NCI-H187 treated with DMSO at 0.1 percent for 48 hours (cell line): ENCODE measurements around the gene PFKP.

Experiments
- DNase-seq: peaks from one replicate; lab custom pipeline; 2025; lab: John Stamatoyannopoulos, UW

PFKP gene

DNA sequence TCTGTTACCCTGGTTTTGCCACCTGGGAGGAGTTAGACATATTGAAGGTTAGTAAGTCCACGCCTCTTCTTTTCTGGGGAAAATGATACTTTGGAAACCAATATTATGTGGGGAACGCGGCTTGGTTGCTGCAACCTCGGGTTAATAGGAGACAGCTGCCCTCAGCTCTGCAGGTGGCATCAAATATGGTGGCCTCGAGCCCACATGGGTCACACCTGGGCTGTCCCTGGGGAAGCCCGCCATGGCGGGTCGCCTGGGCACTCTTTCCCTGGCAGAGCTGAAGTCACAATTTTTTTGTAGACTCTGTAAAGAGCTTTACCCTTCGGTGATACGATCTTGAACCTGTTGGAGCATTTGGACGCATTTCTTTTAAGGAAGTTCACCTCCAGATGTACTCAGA, 2.5 kb downstream of the PFKP start:
- no peak for DNase-seq

DNA sequence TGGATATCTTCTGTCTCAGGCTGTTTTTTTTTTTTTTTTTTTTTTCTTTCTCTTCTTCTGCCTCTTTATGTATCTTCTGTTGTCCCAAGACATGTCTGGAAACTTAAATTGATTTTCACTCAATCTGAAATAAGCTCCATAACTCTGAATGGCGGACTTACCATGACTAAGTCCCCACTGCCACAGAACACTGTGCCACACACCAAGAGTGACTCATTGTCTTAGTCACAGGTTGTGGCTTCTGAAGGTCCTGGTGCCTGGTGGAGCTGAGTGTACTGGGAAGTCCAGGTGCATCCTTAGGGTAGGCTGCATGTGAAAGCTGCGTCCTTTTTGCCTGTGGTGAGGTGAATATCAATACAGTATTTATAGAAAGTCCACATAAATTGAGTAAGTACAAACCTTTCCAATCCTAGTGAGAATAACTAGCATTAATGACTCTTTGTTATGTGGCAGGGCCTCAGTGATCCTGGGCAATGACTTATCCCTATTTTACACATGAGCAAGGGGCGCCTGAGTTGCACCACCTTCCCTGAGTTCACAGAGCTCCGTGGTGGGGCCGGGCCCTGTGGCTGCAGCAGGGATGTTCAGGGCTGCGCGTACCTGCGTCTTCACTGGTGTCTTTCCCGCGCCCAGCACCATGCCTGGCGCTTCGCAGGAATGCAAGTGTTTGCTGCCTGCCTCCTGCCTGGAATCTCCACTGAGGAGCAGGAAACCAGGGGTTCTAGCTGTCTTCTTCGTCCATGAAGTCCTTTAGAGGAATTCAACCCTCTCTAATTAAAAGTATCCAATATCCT, 4.3 kb downstream of the PFKP start:
- no peak for DNase-seq

DNA sequence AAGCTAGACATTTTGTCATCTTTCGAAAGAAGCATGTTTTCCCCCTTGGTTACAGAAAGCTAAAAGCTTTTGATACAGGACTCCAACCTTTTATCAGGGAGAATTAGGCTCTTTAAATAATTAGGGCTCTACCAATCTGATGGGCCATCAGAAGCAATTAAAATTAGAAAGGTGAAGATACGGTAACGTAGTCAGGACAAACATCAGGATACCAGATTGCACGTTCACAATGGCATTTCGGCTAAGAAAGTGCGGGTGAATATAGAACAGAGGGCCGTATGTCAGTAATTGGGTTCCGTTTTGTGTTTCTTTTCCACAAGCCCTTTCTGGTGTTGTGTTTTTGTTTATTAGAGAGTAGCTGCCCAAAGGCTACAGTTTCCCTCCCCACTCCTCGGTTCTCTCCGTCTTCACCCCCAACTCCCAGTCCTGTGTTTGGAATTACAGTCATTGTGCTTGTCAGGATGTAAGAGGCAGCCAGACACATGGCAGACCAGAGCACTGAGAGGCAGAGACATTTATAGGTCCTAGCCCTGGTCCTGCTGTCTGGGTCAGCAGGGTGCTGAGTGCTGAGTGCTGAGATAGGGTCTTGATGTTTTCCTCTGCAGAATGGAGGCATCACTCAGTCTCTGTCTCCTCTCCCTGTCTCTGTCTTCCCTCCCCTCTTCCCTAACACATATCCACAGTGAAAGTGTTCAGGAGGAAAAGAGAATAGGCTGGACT, 5.5 kb downstream of the PFKP start:
- DNase-seq: no peak

DNA sequence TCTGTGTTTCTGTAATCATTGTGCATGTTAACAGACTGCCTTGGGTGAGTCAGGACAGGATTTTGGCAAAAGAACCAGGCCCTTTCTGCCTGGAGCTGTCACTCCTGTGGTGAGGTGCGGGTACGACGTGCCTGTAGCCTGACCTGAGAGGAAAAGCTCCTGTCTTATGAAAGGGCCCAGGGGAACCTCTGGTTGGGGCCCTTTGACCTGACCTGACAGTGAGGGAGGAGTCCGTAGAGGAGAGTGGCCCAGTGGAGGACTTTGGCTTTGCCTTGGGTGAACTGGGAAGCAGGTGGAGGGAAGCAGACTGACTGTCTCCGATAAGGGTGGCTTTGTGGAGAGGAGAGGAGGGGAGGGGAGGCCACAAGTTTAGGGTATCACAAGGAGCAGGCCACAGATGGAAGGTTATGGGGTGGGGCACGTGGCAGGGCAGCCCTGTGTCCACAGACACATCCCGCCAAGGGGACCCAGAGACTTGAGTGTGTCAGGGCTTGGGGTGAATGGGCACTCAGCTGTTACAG, 6.9 kb downstream of the PFKP start:
- DNase-seq: no peak

DNA sequence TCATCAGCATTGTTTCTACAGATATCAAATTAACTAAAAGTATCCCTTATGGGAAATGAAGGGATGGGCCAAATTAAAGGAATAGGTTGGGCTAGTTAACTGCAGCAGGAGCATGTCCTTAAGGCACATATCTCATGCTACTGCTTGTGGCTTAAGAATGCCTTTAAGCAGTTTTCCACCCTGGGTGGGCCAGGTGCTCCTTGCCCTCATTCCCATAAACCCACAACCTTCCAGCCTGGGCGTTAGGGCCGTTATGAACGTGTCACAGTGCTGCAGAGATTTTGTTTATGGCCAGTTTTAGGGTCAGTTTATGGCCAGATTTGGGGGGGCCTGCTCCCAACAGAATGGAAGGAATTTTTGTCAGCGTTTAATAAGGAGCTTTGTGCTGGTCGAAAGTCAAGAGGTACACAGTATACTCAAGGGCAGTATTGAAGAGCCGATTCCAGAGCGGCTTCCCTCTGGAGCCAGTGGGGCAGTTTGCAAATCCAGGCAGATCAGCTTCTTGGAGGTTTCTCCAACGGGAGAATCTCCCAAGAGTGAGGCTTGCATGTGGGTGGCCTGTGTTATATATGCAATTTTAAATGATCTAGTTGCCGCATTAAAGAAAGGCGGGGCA, 7.7 kb downstream of the PFKP start:
- DNase-seq: no peak

DNA sequence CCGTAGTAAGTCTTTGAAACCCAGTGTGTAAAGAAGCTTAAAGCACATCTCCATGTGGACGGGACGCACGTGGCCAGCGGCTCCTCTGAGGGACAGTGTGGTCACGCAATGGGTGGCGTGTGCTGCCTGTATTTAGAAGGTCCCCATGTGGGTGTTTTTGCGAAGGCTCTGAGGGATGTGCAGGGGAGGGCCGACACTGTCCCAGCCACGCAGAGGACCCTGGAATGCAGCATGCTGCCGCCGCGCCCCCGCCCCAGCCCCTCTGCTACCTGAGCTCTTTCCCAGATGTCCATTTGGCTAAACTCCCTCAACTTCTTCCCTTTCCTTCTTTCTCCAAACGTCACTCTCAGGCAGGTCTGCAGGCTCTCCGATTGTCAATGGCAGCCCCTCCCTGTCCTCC, 8.8 kb downstream of the PFKP start:
- DNase-seq: no peak

DNA sequence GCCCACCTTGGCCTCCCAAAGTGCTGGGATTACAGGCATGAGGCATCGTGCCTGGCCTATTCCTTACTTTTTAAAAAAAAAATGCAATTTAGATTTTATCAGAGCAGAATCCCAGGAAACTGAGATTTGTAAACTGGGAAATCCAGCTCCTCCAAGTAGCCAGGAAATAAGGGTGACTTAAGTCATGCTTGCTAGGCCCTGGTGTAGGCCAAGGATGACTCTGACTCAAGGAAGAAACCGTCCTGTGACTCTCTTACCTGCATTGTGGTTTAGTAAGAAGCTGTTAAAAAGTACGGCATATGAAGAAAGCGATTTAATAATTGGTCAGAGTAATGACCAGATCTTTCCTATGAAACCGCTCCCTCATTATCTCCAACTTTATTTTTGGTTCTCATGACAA, 10.2 kb downstream of the PFKP start:
- no peak for DNase-seq

DNA sequence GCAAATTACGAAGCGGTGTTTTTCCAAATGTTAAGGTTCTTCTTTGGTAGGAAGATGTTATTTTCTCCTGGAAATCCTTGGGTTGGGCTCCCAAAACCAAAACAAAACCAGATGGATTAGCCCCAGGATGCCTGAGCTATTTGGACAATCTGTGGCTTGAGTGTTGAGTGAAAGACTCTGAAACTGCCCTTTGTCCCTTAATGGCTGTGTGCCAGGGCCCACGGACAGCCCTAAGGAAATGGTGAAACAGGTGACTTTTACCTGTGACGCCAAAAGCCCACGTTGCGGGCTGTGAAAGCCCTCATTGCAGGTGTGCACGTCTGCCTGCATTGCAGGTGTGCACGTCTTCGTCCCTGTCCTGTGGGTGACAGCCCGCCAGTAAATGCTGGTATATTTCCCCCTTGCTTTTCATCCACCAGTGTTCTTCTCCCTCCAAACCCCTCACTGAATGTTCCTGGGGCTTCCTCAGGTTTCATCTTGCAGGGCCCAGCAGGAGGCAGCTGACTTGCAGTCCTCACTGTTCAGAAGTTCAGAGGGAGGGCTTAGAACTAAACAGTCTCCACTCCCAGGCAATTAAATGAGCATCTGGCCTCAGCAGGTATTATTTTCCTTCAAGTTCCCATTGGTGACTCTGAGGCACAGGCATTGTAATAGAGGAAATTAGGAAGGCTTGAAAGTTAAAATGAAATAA, 10.7 kb downstream of the PFKP start:
- DNase-seq: no peak

DNA sequence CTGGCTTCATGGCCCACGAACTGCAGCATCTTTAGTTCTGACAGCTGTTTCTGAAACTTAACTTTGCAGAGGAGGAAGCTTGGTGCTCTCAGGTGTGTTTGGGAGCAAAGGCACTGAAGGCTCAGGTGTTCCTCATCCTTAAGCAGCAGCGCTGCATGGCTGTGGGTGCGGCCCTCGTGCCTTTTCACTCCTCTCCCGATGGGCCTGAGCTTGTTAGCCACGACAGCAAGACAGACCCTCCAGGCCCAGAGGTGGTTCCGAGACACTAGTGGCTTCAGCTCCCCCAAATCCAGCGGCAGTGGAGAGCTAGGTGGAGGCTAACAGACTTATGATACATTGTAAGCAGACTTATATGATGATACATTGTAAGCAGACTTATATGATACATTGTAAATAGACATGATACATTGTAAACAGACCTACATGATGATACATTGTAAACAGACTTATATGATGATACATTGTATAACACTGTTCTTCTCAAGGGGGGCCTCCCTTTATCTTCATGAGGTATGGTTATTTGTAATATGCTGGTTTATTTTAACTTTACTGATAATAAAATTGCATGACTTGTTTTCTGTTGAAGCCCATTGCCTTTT, 14.1 kb downstream of the PFKP start:
- DNase-seq: no peak

DNA sequence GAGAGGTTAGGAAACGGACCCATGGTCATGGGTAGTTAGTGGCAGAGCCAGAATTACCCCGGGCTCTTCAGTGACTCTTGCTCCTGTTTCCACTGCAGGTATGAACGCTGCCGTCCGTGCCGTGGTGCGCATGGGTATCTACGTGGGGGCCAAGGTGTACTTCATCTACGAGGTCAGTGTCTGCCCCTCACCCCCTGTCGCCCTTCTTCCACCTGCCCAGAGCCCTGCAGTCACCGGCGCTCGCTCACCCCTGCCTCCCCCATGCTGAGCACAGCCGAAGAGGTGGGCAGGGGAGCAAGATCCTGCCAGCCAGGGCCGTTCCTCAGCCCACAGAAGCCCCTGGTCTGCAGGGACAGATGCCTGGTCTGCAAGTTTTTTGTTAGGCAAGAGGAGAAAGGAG, 14.9 kb downstream of the PFKP start:
- DNase-seq: no peak

DNA sequence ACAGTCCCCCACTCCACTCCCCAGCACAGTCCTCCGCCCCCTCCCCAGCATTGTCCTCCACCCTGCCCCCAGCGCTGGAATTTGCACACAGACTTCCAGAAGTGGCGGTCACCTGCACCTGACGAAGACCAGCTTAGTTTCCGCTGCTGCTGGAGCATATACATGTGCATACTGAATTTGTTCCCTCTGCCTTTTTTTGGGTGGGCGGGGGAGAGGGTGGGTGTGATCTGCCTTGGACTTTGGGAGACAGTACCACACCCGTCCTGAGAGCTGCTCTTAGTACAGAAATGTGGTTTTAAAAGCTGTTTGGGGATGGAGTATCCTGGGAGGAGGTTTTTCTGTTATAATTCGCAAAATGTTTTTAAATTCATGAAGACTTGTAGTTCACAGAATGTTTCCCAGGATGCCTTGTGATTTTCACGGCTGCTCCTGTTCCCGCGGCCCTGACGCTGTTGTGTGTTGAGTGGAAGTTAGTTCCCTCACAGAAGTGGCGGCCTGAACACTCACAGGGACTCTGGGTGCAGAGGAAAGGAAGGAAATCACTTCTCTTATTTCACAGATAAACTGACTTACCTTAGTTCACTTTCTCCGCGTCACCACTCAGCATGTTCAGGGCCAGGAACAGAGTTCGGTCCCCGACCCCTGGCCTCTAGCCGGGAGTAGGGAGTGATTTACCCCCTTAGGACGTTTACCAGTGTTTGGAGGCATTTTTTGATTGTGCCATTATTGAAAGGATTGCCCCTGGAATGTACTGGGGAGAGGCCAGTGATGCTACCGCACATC, 18.6 kb downstream of the PFKP start:
- DNase-seq: no peak

DNA sequence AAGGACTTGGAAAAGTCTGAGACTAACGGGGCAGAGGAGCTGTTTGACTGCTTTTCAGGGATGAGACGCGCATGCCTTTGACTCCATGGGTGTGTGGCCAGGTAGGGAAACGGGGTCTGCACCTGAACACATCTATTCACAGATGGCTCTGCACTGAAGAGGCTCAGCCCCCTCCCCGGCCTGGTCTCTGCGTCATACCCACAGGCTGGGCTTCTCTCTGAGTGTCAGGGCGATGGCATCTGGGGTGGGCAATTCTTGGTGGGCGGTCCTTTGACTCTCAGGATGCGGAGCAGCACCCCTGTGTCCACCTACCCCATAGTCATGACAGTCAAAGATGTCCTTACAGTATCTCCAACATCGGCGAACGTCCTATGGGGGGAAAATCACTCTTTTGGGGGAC, 23.0 kb downstream of the PFKP start:
- DNase-seq: no peak

DNA sequence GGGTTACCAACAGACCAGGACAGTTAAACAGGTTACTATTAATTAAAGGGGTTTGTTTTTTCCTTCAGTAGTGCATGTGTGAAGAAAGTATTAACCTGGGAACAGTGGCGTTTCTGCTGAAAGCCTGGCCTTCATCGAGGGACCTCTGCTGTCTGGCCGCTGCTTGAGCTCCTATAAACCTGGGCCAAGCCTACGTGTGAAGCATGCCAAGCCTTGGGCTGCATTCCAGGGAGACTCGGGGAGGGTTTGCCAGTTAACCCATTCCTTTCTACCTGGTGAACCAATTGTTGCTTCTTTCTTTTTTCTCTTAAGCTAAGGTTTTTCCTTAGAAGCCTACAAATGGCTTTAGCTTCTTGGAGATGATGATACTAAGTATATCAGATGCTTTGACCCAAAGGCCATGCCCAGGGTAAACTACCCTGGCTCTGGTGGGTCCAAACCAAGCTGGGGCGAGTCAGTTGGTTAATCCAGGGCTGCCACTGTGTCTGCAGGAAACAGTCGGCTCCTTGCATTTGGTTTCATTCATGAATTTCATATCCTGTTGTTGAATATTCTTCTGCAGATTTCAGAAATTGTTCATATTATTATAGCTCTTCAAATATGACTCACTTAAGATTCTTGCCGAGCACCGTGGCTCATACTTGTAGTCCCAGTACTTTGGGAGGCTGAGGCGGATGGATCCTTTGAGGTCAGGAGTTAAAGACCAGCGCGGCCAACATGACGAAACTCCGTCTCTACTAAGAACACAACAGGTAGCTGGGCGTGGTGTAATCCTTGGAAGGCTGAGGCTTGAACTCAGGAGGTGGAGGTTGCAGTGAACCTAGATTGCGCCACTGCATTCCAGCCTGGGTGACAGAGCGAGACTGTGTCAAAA, 23.8 kb downstream of the PFKP start:
- no peak for DNase-seq

DNA sequence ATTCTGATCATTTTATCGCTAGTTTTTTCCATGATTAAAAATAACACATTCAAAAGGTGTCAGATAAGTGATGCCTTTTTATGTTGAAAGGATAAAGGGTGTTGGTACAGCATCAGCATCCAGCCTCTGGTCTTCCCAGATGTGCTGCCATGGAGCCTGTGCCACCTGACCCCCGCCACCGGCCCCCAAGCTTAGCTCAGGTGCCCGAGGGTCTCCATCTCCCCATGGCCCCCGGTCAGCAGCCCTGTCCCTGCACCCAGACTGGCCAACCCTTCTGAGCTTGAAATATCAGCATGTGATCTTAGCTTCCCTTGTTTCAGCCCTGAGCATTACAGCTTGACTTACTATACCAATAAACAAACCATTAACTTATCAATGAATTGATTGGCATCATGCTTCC, 24.6 kb downstream of the PFKP start:
- DNase-seq: no peak

DNA sequence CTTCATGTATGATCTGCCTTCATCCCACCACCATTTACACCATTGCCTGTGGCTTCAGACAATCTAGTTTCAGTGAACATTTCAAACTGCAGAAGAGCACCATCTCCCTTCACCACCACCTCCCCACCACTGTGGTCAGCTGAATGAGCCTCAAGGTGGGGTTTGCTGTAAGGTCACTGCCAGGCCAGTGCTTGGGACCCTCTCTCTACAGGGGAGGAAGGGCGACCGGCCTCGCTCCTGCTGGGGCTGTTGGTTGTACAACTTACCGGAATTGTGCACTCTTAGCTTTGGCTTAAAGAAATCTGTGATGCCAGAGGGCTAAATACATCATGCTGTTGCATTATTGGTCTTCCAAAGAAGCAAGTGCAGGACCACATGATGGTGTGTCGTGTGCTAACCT, 26.6 kb downstream of the PFKP start:
- no peak for DNase-seq

DNA sequence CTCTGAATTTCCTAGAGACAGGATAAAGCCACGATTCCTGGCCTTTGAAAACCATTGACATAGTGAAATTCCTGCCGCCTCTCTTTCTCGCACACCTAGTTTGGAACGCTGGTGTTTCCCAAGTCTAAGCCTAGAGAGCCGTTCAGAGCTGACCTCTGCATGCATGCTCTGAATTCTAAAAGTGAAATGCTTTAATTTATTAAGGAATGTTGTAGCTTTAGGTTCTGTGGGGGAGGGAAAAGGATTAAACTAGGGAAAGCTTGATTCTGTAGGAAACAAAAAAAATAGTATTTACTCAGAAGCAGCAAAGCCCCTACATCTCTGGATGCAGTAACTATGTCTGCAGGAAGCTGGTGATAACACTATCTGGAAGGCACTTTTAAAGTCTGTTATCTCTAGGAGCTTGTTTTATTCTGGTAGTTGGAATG, 27.3 kb downstream of the PFKP start:
- no peak for DNase-seq

DNA sequence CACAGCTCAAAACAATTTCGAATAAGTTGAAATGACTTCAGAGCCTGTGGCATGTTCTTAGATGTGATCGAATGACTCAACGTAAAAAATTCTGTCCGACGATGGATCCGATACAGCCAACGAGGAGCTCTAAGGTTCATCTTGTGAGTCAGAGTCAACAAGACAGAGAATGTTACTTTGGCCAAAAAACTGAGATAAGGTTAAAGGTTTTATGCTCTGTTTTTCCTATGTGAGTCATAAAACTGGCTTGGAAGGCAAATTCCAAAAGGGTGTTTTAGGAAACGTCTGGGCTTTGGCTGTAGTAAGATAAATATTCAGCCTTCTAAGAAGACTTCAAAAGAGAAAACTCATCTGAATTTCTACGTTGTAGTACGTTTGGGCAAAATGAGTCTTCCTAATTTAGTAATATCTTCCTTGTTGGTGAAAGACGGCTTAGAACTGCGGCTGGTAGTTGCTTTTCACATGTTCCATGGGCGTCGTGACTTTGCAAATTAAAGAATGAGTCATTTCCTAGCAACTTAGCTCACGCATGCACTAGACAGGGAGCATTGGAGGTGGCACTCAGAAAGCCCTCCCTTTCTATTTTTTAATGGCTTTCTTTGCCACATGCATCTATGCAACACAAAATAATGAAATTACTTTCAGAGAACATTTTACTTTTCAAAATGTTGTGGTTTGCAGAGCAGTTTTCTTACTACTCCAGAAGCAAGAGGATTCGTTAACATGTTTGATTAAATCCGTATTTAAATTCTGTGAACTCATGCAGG, 28.2 kb downstream of the PFKP start:
- no peak for DNase-seq

DNA sequence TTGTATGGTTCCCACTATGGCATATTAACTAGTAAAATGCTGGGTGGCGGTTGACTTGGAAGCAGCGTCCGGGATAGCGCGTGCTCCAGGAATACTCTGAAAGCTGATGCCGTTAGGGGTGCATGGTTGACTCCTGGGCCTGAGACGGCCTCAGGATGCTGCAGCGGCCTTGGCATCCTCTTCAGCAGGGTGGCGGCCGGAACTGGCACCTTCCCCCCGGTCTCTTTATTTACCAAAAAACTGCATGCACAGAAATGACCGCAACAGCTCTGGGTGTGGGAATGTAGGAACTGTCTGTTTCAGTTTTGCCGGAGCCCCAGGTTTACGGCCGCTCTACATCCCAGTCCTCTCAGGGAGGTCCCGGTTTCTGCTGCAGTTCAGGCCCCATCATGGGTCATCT, 28.8 kb downstream of the PFKP start:
- no peak for DNase-seq

DNA sequence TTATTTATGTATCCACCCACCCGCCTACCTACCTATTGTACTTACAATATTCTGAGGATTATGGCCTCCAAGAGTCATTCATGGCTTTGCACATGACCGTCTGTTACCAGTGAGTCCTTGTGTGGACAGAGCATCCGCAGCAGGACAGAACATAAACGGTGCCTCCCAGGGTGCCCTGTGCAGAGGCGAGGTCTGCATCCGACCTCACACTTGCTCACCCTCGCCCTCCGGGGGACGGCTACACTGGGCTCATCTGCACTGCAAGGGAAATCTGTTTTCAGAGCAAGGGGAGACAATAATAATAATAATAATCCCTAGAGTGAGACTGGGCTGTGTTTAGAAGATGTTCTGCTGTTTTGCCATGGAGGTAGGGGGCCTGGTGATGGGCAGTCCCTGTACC, 29.8 kb downstream of the PFKP start:
- DNase-seq: no peak
